RPMI8226 (cell line): Measurements from ENCODE around the gene ITM2B.

Source experiments
- DNase-seq: peaks from one replicate; pipeline ENCODE4 v3.0.0-alpha.2; 2015

The ITM2B gene

DNA sequence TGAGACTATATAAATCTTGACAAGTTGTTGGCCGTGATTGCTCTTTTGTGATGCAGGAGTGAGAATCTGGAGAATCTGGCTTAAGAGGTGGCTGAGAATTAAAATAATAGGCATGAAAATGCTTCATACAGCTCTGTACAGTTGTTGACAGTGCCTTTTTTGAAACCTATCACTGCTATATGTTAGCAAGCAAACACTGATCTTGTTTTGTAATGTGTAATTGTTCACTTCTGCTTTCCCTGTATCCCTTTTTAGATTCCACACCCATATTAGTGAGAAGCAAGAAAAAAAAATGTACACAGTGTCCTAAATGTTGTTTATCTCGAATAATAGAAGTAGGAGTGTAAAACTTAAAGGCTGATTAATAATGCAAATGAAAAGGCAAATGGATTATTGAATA is 31.1 kb downstream of the ITM2B start:
- DNase-seq, result no peak

DNA sequence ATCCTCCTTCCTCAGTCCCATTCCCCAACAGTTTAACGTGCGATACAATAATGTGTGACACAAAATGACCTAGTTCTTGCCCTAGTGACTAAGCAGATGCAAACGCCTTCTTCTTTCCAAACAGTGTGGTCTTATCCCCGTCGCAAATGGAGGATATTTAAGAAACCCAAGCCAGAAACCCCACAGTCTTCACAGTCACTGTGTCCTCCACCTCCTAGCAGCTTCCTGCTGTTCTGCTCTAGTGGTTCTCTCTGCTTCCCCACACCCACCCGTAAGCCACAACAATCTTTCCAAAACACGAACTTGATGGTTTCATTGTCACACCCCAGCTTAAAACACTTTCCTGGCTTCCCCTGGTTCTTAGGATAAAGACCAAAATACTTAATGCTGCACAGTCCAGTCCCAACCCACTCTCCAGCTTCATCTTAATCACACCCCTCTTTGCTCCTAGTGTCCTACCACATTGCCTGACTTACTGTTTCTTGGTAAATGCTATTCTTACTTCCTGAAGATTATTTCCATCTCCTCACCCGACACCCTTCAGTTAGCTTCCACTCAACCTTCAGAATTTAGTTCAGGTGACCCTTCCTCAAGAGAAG is 32.3 kb downstream of the ITM2B start:
- DNase-seq, result no peak

DNA sequence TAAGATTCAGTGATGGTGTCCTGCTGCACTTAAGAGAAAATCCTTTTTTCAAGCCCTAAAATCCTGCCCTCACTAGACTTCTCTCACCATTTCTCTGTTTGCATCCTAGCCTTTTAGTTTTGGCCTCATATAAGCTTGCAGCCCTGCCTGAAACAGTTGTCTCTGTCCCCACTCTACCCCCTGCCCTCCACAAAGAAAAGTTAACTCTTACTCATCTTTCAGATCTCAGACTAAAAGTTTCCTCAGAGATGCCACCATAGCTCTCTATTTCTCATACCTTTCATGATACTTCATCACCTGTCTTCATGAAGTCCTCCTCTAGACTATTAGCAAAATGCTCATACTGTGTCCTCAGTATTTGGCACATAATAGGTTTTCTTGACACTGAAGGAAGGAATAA is 33.1 kb downstream of the ITM2B start:
- DNase-seq, result no peak

DNA sequence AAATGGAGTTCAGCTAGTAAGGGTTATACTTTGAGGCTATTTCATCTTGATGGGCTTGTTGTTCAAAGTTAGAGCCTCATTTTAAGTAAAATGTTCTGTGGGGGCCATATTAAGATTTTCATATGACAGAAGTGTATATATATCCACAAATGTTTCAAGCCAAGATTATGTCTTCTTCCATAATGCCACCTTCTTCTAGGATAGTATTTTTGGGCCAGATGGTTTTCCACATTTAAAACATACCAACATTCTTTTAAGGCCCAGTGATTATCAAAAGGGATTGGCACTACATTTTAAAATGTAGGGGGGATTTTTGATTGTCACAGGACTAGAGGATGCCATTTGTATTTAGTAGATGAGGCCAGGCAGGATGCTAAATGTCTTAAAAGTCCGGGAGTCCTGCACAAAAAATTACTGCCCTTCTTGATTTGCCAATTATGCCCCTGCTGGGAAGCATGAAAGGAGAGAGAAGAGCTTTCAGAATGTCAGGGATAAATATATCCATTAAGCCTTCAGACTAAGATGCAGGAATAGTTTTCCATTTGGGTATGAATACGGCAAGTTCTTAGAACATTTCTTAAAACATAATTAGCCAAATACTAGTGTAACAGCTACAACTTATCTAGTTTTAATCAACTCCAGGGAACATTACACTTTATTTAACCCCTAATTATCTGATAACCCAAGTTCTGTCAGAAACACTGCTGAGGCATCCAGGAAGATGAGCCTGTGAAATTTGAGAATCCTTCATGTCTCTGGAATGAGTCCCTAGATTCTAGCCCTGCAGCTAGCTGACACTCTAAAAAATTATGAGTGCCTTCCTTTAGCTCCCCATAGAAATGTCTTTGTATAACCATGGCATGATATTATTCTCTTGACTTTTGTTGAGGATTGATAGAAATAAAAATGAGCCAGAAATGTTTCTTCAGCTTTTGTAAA is 34.0 kb downstream of the ITM2B start:
- DNase-seq, result no peak

DNA sequence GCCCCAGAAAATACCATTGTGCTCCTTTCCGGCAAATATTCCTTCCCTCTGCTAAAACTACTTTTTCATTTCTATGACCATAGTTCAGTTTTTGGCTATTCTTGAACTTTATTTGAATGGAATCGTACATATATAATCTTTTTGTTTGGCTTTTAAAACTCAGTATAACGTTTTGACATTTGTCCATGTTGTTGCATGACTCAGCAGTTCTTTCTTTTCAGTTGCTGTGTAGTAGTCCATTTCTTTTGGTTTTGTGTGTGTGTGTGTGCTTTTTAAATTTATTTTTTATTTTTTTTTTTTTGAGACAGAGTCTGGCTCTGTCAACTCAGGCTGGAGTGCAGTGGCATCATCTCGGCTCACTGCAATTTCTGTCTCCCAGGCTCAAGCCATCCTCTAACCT is 35.0 kb downstream of the ITM2B start:
- no peak for DNase-seq

DNA sequence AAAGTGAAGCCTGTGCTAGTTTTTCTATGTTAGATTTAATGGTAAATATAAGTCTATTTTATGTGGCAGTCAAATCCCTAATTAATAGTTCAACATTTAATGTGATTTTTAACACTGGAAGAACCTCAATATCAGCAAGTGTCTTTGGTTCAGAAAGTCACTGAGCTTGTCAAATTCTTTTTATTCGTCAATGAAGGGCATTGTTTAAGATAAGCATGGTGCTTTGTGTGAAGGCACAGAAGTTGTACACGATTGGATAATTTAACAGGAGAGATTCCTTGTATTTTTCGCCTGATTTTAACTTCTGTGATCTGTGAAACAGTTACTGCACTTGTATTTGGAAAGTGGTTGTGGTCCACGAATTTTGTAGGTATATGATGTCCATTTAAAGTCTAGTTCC is 40.3 kb downstream of the ITM2B start:
- DNase-seq, result no peak

GRCh38 chr13:48275507-48275906 is 42.5 kb downstream of the ITM2B start:
- DNase-seq, result no peak

DNA sequence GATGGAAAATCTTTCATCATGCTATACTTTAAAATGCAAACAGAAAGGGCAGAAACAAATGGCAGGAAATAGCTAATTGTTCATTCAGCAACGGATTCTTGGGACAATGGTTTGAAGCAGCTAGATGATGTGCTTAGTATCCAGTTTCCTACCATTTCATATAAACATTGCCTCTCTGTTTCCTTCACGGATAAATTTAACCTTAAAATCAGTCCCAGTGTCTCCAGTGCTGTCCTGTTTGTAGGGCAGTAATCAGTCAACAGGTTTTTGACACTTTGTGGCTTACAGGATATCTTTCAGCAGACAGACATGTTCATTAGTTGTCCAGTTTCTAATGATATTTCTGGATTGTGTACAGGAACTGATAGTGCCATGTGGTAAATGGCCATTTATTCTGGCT is 45.8 kb downstream of the ITM2B start:
- DNase-seq, result no peak

DNA sequence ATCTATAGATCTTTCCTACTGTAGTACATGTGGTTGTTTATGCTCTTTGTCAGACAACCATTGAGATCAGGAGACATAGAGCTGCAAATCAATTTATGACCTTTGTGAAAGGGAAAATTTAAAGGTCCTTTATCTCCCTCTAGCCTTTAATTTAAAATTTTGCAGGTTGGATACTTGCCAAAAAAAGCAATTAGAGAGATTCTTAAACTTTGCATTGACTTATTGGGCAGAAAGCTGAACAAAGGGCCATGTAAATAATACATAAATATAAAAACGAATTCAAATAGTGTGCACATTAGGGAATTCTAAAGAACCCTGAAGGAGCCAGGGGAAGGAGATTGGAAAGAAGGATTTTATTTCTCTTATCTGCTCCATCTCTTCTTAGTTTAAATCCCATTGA is 48.5 kb downstream of the ITM2B start:
- no peak for DNase-seq

- peak; percentile 9 for DNase-seq
Observed at GRCh38 chr13:48291730-48292129, 58.7 kb downstream of the ITM2B start.

DNA sequence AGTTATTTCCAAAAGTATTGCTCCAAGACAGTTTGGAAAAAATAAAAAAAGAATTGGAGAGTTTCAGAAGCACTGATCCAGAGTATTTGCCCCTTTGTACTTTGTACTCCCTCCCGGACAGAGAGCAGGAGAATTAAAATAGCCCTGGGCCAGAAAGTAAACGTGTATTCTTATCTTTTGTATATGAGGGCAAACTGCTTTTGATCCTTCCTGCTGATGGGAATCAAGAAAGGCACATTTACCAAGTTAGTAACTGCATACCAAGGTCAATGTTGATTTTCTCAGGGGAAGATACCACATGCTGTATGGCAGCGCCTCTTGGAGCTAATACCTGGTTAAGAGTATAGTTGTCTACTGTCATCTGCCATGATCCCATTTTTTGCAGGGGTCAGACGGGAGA is 59.6 kb downstream of the ITM2B start:
- DNase-seq, result no peak

DNA sequence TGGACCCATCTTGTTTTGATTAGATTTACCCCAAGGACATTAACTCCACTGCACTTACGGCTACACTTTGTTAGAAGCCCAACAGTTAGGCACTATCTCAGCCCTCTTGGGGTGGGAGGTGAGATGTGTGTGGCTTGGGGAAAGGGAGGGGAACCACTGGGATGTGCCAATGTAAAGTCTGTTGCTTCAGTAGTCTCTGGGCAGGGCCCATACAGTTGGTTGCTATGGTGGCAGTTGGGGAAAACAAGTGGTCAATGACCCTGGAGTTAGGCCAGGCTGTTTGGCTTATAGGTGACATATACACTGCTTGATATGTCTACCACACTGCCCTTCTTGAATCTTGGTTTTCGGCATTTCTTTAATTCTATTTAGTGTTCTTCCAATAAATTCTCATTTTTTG is 61.6 kb downstream of the ITM2B start:
- no peak for DNase-seq

DNA sequence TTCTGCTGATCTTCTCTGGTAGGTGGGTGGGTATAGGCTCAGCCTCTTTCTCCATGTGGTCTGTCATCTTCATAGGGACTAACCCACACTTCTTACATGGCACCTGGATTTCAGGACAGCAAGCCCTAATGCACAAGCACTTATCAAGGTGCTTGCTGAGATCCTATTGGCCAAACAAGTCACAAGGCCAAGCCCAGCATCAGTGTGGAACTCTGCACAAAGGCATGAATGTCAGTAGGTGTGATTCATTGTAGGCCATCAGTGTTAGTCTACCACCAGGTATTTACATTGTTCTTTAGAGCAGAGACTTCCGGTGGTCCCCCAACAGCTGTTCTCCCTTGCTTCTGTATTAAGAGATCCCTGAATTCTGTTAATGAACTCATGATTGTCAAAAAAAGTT is 62.3 kb downstream of the ITM2B start:
- DNase-seq, result no peak

DNA sequence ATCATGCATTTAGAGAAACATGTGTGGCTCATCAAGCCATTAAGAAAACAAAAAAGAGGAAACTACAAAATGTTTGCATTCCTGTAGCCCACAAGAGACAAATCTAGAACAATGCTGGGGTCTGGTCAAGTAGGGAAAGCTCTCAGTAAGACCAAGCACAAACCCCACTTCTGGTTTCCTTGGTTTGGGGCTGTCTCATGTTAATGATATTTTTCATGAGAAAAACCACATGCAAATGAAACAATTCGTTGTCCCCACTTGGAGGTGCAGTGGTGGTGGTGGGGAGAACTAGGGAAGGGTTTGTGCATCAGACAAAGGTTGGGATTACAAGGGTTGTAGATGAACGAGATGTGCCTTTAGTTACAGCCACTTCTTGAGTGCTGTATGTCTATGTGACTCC is 63.5 kb downstream of the ITM2B start:
- no peak for DNase-seq

- DNase-seq, result no peak
Observed at GRCh38 chr13:48297131-48297786, 64.3 kb downstream of the ITM2B start.

- DNase-seq, result no peak
Observed at GRCh38 chr13:48299591-48299990, 66.6 kb downstream of the ITM2B start.

GRCh38 chr13:48302871-48303358 is 69.9 kb downstream of the ITM2B start:
- DNase-seq, result peak; percentile 28

- DNase-seq, result peak; percentile 90
Observed at GRCh38 chr13:48303359-48304142, 70.5 kb downstream of the ITM2B start, which contains the start of gene RB1. Gene RB1 (plus strand): TSS chr13:48303751. CDS start chr13:48303913, 162 bp downstream.

DNA sequence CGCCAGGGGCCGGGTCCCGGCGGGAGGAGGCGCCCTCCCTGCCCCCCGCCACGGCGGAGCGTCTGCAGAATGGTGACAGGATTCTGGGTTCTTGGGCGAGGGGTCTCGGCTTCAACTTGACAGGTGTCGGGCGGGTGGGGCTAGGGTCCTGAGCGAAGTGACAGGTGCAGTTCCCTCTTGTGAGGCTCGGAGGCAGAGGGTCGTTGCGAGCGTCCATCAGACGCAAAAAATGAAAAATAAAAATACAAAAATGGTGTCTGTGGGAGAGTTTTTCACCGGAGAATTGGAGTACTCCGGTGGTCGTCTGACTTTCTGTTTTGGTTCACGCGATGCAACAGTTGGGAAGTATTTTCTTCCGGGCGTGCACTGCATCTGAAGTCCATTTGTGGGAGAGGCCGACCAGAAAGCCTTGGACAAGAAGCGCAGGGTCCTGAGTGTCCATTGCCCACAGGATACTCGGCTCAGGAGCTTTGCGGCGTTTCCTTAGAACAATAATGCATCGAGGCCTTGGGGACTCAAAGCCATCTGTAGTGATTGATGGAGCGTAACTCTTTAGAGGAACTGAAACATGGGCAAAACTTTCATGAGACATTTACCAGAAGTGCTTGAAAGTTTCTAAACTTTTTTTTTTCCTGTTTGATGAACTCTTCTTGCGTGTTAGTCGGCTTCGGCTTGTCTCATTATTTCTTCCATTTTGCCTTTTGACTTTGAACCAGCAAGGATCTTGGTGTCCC is 71.3 kb downstream of the ITM2B start:
- peak; percentile 79 for DNase-seq

DNA sequence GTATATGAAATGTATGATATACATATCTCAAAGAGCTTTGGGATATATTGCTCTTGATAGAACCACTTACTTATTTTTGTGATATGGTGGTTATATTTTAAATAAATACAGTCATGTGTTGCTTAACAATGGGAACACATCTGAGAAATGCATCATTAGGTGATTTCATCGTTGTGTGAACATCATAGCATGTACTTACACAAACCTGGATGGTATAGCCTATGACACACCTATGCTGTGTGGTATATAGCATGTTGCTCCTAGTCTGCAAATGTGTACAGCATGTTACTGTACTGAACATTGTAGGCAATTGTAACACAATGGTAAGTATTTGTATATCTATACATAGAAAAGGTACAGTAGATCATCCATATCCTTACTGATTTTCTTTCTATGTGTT is 78.2 kb downstream of the ITM2B start:
- no peak for DNase-seq

GRCh38 chr13:48315969-48316650 is 83.1 kb downstream of the ITM2B start:
- no peak for DNase-seq
